ENCODE results near the gene OVOL3.
"Not testable (repeated sequence)": the region's sequence is repeated elsewhere in the genome, so short reads cannot be mapped to it uniquely, and the experiment has no call there.

The OVOL3 gene

DNA sequence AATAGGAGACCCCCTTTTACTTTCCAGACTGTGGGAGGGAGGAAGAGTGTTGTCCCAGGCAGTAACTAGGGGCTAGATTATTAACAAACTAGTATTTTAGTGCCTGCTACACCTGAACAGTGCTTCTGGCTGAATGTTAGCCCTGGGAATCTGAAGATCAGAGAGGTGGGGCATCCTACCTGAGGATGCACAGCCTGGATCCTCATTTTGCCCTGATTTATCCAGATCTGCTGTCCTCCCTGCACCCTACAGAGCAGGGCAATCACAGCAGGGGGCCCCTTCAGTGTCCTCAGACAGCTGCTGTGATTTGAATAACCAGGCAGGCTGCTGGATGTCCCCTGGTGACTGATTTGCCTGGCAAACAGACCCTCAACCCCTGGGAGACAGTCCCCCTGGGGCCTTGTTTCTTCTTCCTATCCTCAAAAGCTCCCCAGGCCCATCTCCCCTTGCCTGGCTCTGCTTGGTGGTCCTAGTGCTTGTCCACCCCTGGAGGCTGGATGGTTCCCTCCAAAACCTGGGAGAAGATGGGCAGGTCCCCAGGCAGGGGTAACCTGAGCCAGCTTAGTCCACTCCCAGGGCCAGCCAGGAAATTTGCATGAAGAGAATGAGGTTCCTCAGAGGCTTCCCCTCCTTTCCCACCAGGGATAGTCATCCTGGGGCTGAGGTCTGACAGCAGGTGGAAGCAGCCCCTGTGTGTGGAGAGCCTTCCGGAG, at the start of gene OVOL3:
Gene OVOL3 (plus strand): TSS at position 657 of the 713 bp plus-strand sequence. CDS start 60 bp downstream, outside the sequence.
- FAIRE-seq, result no peak

DNA sequence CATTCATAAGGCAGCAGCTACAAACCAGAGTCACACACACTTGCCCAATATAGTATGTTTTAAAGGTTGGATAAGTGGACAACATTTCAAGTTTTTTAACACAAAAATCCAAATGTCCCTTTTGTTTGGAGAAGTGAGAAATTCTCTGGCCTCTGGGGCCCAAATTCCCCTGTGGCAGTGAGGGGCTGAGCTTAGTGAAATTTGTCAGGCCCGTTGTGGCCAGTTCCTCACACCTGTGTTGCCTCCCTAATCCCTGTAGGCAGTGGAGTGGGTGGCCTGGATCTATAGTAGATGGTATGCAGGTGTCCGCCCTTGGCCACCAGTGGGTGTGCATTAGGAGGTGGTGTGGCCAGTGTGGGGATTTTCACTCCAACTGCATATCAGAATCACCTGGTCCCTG, 49.6 kb upstream of the OVOL3 start:
- FAIRE-seq, result no peak

DNA sequence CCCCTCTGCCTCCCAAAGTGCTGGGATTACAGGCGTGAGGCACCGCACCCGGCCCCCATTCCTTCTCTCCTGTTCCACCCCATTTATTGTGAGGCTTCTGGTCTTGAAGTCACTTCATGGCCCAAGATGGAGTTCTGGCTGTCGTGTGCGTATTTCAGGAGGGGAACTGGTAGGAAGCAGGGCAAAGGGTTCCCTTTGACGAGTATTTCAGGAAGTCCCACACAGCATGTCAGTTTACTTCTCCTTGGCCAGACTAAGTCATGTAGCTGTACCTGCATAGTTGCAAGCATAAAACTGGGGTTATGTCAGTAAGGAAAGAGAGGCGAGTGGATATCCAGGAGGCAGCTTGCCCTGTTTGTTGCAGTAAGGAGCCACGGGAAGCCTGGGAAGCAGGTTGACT, 46.1 kb upstream of the OVOL3 start:
- FAIRE-seq, result no peak

DNA sequence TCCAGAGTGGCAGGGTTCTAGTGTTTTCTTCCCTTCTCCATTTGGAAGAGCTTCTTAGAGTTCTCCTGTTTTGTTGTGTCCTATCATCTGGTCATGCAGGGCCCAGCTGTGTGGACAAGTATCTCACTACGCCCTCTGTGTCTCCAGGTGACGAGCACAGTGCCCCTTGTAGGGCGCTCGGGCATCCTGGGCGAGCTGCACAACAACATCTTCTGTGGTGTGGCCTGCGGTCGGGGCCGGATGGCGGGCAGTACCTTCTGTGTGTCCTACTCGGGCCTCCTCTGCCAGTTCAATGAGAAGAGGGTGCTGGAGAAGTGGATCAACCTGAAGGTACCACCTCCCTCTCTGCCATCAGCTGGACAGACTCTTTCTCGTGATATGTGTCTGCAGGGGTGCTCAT, 43.3 kb upstream of the OVOL3 start:
- no peak for FAIRE-seq

DNA sequence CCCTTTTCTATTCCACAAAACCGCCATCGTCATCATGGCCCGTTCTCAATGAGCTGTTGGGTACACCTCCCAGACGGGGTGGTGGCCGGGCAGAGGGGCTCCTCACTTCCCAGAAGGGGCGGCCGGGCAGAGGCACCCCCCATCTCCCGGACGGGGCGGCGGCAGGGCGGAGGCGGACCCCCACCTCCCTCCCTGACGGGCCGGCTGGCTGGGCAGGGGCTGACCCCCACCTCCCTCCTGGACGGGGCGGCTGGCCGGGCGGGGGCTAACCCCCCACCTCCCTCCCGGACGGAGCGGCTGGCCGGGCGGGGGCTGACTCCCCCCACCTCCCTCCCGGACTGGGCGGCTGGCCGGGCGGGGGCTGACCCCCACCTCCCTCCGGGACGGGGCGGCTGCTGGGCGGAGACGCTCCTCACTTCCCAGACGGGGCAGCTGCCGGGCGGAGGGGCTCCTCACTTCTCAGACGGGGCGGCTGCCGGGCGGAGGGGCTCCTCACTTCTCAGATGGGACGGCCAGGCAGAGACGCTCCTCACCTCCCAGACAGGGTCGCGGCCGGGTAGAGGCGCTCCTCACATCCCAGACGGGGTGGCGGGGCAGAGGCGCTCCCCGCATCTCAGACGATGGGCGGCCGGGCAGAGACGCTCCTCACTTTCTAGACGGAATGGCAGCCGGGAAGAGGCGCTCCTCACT, 42.0 kb upstream of the OVOL3 start:
- FAIRE-seq, result not testable (repeated sequence)

DNA sequence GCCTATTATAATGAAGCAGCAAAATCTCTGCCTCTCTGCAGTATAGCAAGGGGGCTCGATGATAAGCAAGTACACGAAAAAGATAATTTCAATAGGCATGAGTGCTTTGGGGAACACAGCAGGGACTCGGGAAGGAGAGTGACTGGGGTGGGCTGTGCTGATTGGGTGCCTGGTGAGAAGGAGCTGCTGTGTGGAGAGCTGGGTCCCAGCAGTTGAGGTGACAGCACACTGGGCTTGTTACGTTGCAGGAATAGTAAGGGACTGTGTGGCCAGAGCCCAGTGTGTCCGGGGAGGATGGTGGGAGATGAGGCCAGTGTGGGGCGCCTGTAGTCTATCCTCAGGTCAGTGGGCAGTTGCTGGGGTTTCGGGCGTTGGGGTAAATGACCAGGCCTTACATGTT, 38.9 kb upstream of the OVOL3 start:
- FAIRE-seq, result no peak

DNA sequence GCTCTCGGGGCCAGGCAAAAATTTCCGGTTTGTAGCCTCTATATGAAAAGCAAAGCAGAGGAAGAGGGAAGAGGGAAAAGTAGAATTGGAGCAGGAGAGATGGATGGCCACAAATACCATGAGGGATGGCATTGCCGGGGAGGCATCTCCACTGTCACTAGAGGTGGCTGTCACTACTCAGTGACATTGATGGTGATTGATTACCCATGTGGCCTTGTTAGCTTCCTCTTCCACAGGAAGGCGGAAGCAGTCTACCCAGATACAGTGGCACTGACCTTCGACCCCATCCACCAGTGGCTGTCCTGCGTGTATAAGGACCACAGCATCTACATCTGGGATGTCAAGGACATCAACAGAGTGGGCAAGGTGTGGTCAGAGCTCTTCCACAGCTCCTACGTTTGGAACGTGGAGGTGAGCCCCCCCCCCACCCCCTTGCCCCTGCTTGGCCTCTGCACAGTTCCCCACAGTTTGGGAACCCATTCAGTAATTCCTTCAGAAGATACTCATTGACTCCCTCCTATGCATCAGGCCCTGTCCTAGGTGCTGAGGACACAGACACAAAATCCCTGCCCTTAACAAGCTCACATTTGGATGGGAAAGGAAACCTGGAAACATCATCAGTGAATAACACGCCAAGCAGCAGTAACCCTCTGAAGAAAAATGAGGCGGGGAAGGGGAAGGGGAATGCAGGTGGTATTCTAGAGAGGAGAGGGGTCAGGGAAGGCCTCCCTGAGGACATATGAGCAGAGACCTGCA, 37.6 kb upstream of the OVOL3 start:
- no peak for FAIRE-seq

DNA sequence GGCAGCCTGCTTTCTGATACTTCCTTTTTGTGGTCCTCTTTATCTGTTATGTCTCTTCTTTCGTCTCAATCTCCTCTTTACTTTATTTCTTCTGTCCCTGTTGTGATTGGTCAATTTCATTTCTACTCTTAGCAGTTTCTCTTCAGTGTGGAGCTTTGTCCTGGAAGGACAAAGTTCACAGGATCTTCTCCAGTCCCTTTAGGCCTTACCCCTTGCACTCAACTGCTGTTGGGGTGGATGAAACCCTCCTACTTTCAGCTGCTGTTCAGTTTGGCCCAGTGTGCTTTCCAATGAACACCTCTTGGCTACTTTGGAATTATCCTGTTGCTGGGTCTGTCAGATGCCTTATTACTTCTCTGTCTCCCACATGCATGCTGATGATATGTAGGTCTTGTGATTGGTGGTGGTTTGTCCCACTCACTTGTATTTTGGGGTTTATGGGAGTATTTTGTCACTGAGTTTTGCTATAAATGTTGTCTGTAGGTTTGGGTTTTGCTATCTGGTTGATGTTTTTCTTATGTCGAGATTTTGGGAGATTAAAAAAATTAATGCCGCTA, 31.5 kb upstream of the OVOL3 start:
- FAIRE-seq, result no peak

DNA sequence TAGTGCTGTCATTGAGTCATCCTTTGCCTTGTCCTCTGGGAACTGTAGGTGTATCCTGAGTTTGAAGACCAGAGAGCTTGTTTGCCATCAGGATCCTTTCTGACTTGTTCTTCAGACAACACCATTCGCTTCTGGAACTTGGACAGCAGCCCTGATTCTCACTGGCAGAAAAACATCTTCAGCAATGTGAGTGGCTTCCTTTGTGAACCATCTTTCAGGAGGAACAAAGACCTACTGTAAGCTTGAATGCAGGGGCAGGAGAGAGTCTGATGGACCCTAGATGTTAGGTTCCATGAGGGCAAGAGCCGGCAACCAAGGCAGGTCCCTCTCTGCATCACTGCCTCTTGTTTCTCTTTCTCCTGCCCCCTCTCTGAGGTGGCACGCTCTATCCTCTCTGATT, 29.6 kb upstream of the OVOL3 start:
- no peak for FAIRE-seq

DNA sequence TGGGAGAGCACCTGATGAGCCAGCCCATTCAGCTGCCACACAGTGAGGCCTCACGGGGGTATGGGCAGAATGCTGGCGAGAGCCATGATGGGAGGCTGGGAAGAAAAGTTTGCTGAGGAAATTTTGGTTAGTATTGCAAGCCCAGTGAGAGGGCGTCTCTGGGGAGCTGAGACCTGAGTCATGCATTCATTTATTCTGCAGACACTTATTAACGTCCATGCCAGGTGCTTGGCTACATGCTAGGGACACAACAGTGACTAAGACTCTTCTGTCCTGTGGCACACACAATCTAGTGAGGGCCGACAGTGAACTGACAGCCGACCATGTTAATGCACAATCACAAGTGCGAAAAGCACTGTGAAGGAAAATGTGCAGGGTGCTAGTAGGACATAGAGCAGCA, 29.0 kb upstream of the OVOL3 start:
- FAIRE-seq, result no peak

DNA sequence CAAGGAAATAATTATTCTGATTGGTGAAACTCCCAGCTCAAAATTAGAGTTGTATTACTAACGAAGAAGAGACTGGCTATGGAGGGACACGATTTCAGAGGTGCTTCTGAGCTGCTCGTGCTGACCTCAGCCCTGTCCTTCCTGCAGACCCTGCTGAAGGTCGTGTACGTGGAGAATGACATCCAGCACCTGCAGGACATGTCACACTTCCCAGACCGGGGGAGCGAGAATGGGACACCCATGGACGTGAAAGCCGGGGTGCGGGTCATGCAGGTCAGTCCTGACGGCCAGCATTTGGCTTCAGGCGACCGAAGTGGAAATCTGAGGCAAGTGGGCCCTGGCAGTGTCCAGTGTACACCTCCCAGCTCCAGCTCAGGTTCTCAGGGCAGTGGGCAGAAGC, 28.0 kb upstream of the OVOL3 start:
- no peak for FAIRE-seq

DNA sequence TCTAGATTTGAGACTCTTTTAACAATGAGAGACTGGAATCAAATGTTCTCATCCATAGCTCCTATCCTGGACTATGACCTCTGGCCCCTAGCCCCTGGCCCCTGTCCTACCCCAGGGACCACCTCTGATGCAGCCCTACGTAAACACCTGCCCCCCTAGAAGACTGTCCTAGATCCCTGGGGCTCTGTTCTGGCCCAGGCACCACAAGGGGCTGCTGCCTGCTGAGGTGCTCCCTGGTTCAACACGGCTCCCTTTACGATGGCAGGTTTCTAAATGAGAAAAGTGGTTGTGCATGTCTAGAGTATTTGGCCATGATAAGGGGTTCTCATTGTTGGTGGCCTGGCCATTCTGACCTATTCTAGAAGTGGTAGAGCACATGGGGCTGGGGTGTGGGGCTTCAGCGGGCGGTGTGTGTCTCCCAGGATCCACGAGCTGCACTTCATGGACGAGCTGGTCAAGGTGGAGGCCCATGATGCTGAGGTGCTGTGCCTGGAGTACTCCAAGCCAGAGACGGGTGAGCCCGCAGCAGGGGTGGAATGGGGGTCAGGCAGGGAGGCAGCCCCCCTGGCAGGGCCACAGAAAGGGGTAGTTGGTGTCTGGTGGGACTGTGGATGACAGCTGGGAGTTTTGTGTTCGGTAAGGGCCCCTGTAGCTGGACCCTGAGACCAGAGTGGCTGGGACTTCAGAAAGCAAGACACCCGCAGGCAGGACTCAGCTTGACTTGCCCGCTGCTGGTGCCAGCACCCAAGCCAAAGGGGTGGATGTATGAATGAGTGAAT, 26.5 kb upstream of the OVOL3 start:
- FAIRE-seq, result no peak

DNA sequence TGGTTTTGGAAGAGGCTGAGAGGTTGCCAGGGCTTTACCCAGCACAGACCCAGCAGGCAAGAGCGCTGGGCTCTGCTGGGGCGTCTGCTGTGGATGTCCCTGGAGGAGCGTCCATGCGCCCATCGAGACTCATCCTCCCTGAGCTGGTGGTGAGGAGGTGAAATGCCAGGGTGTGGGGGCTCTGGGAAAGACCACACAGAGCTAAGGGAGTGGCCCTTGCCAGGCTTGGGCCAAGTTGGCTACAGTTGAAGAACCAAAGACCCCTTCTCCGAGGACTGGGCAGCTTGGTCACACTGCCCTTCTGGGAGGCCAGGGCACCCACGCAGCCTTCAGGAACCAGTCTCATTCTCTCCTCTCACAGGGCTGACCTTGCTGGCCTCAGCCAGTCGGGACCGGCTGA, 24.6 kb upstream of the OVOL3 start:
- FAIRE-seq, result no peak

DNA sequence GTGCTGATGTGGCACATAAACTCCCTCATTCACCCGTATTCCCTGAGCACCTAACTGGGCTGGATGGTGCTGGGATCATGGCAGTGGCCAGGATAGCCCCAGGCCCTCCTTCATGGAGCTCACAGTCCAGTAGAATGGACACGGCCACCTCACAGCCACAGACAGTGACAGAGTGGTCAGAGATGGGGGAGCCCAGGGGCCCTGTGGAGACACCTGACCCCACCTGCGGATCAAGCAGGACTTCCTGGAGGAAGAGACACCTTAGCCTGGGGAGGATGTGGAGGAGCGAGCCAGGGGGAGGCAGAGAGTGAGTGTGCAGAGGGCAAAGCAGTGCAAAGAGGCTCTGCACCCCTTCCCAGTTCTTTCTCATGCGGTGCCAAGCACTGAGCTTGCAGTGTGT, 21.1 kb upstream of the OVOL3 start:
- FAIRE-seq, result no peak

DNA sequence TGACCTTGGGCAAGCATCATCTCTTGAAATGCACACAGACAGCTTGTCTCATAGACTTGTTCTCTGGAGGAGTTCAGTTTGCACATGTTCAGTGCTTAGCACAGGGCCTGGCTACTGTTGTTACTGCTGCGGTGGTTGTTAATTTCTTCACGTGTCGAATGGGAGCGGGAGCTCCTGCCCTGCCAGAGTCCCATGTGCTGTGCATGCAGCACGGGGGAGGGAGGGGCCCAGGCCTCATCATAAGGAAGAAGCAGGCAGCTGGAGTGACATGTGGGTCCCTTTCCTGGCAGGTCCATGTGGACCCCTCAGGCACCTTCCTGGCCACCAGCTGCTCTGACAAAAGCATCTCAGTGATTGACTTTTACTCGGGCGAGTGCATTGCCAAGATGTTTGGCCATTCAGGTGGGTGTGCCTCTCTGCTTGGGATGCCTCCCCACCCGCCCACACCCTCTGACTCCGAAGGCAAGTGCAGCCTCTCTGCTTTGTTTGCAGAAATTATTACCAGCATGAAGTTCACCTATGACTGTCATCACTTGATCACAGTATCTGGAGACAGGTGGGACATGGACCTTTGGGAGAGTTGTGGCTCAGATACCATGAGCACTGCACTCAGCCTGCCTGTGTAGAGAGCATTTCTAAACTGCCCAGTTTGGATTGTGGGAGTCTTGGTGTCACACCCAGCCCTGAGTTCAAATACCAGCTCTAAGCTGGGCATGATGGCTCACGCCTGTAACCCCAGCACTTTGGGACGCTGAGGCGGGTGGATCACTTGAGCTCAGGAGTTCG, 19.8 kb upstream of the OVOL3 start:
- no peak for FAIRE-seq

DNA sequence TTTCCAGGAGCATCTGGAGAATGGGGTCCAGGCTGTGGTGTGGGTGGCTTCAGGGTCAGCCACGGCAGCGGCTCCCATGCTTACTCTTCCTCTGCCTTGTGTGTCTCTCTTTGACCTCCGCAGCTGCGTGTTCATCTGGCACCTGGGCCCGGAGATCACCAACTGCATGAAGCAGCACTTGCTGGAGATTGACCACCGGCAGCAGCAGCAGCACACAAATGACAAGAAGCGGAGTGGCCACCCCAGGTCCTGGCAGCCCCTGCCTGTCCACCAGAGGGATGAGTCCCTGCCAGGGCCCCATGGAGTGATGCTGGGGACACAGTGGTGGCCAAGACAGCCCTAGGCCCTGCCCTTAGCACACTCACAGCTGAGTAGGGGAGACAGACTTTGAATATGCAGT, 18.4 kb upstream of the OVOL3 start:
- no peak for FAIRE-seq

DNA sequence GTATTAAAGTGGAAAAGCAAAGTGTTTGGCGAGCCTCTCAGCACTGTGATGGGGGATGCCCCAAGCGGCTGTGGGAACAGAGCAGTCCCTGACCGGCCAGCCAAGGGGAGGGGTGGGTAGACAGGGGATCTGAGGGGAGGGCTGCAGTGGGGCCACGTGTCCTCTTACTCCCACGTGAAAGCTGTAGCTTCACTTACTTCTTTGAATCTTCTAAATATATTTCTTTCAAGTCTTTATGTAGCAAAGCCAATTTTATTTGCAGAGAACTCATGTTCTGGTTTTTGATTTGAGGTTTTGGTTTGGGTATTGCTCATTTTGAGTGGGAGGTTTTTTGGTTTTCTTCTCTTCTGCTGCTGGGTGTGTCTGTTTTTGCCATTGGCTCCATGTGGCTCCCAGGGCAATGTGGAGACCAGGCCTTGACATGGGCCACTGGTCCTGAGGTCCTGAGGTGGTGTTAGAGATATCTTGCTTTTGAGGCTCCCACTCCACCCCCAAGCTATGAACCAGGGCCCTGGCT, 17.7 kb upstream of the OVOL3 start:
- FAIRE-seq, result no peak

DNA sequence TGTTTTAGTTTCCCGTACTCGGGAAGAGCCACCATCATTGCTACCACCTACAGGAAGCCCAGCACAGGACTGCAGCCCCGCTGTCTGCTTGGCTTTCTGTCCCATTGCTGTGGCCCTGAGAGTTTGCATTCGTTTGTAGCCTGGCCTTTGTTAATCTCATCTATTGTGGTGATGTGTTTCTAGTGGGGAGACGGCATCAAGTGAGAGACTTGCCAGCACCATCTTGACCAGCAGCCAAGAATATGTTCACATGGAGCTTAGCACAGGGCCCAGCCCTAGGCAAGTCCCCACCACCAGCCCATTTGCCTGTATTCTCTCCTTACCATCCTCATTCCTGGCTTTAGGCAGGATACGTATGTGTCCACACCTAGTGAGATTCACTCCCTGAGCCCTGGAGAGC, 17.3 kb upstream of the OVOL3 start:
- FAIRE-seq, result no peak

DNA sequence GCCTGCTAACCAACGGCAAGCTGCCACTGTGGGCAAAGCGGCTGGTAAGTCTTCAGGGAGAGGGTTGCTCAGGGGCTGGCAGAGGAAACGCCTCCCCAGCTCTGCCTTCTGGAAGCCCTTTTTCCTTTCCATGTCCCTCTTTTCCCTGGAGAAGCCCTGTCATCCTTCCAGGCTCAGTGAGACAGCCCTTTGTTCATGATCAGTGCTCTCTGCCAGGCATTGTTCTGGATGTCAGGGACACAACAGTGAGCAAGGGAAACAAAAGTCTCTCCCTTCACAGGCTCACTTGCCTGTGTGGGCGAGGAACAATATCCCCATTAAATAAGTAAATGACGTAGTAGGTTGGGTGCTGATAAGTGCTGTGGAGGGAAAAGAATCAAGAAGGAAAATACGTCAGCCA, 13.9 kb upstream of the OVOL3 start:
- no peak for FAIRE-seq

DNA sequence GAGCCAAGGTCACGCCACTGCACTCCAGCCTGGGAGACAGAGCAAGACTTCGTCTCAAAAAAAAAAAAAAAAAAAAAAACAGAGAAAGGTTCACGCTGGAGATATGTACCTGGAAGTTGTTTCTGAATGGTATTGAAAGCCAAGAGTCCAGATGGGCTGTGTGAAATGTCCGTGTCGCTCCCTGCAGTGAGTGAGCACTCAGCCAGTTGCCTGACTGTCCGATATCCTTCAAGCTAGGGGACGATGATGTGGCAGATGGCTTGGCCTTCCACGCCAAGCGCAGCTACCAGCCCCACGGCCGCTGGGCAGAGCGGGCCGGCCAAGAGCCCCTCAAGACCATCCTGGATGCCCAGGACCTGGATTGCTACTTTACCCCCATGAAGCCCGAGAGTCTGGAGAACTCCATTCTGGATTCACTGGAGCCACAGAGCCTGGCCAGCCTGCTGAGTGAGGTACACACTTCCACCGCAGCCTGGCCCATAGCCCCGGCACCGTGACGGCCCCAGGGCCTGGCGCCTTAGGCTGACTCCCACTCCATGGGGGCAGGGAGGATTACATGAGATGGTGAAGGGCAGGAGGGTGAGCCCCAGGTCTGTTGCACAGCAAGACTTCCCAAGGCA, 11.7 kb upstream of the OVOL3 start:
- FAIRE-seq, result no peak

DNA sequence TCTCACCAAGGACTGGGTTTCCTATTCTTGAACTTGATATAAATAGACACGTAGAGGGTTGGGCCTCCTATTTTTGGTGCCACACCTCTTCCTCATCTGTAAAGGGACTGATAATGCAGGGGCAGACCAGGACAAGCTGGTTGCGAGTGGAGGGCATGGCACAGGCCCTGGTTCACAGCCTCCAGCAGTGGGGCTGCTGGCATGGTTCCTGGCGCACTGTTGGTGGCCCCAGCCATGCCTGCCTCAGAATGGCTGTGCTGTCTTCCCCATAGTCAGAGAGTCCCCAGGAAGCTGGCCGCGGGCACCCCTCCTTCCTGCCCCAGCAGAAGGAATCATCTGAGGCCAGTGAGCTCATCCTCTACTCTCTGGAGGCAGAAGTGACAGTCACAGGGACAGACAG, 10.5 kb upstream of the OVOL3 start:
- no peak for FAIRE-seq

All from G401.6 (cell line).